NT2/D1 (cell line): ENCODE results near the gene ATE1.

Experiments used
- SUZ12 ChIP-seq: IDR thresholded peaks from 2 replicates; pipeline ENCODE4 v1.6.1; 2011; ENCODE audit not compliant: insufficient read length, insufficient read depth; ENCODE audit errors: extremely low read depth
- YY1 ChIP-seq: IDR thresholded peaks from 2 replicates; pipeline ENCODE4 v1.6.1; 2011; ENCODE audit not compliant: insufficient read length, insufficient read depth
- ZNF274 ChIP-seq: IDR thresholded peaks from 2 replicates; pipeline ENCODE4 v1.6.1; 2011; ENCODE audit warnings: mild to moderate bottlenecking, low read depth, low read length

- TF ChIP-seq SUZ12 (no peak), YY1 (no peak), ZNF274 (no peak)
Observed at GRCh38 chr10:121803611-121804010, 124.2 kb downstream of the ATE1 start.
